ENCODE results near the gene CYTH2. TPM values are rescaled to one million over a fixed set of nuclear protein-coding genes. Genes with fewer than 3 reads are reported as not detected.

The CYTH2 gene
- total RNA-seq, 1 experiment from 2014 or later = 103 TPM

GRCh38 chr19:48451624-48452023, 17.5 kb upstream of the CYTH2 start:
- no peak overlapping the region for H2BK120ac ChIP-seq (ENCODE audit: low read depth, low read length, poor library complexity, severe bottlenecking)
- peaks cover under 1% of the 10 kb centered on the region for H3K23me2 ChIP-seq (ENCODE audit: insufficient read length, low read depth, low read length, poor library complexity, severe bottlenecking)
- H2BK15ac ChIP-seq (ENCODE audit: low read depth, low read length) = no peak overlapping the region
- no peaks in the 10 kb centered on the region for H3K9me3 ChIP-seq (ENCODE audit: control insufficient read depth, low read depth, low read length)
- no peak overlapping the region for H3T11ph ChIP-seq (ENCODE audit: low read length)
- DNase-seq = no peak
- no peaks in the 10 kb centered on the region for H4K20me1 ChIP-seq (ENCODE audit: control insufficient read depth, insufficient read depth, insufficient read length)
- H3K4me2 ChIP-seq (ENCODE audit: insufficient read depth, insufficient read length, low read length) = no peak overlapping the region
- H3K4ac ChIP-seq (ENCODE audit: low read depth, low read length) = no peak overlapping the region
- H3K56ac ChIP-seq (ENCODE audit: insufficient read length, low read depth, low read length) = no peak overlapping the region
- no peak for TF ChIP-seq CTCF (conservative IDR thresholded peaks at IDR 0.05)
- H3K4me3 Mint-ChIP-seq = no peak overlapping the region
- no peak overlapping the region for H2BK5ac ChIP-seq (ENCODE audit: insufficient read length, low read length)
- no peak overlapping the region for H3K14ac ChIP-seq (ENCODE audit: insufficient read depth, low read length)
- H3K4me1 Mint-ChIP-seq = peaks cover 0 to under 1% of the 10 kb centered on the region in 2 experiments; a peak in 2 of 4 replicates
- peaks cover under 1% of the 10 kb centered on the region; the same call in 1 of the 2 replicates for H3K4me1 ChIP-seq (ENCODE audit: insufficient read depth, low read length)
- H3K27ac ChIP-seq (ENCODE audit: insufficient read length, low read depth, low read length) = no peak overlapping the region
- 0 out of 2 replicates have a peak, but pooled peaks cover under 1% of the 10 kb centered on the region for H3K79me2 ChIP-seq (ENCODE audit: insufficient read depth, low read length)
- H4K91ac ChIP-seq (ENCODE audit: insufficient read length, low read depth, low read length) = no peak overlapping the region
- no peak overlapping the region for H4K5ac ChIP-seq (ENCODE audit: insufficient read length, low read depth, low read length)
- no peak overlapping the region for H3K9ac ChIP-seq (ENCODE audit: extremely low read depth, insufficient read length, low read length)
- H2AK5ac ChIP-seq (ENCODE audit: insufficient read length, low read length) = no peak overlapping the region
- H3K18ac ChIP-seq (ENCODE audit: insufficient read length, low read depth, low read length) = no peak overlapping the region
- WGBS (ENCODE audit: extremely low coverage, insufficient read length, low lambda C conversion rate) = no CpG with 5 or more reads among the region's 12 CpGs
- no peak overlapping the region for H3K27ac Mint-ChIP-seq
- H3K27me3 Mint-ChIP-seq (ENCODE audit: low read depth) = no peaks in the 10 kb centered on the region
- H4K8ac ChIP-seq (replicated peaks; ENCODE audit: insufficient read length, low read depth, low read length) = no peak overlapping the region
- H3K79me1 ChIP-seq (ENCODE audit: insufficient read depth, low read depth, low read length, poor library complexity, severe bottlenecking) = no peaks in the 10 kb centered on the region
- H3K23ac ChIP-seq (ENCODE audit: insufficient read length, low read depth, low read length) = no peak overlapping the region
- no peak overlapping the region for H2AFZ ChIP-seq (ENCODE audit: low read length)
- peaks cover 41 to 87% (median 68%) of the 10 kb centered on the region in 3 experiments for H3K36me3 Mint-ChIP-seq (ENCODE audit: insufficient read depth in 1 of 3, low read depth in 3 of 3)
- H2BK12ac ChIP-seq (ENCODE audit: insufficient read length, low read depth, low read length) = no peak overlapping the region
- no peaks in the 10 kb centered on the region for H3K27me3 ChIP-seq (ENCODE audit: insufficient read depth, low read length)
- no peak overlapping the region for H2BK20ac ChIP-seq (ENCODE audit: low read depth, low read length, poor library complexity, severe bottlenecking)
- no peaks in the 10 kb centered on the region for H3K9me3 Mint-ChIP-seq
